Measurements from ENCODE around the gene TMEM141.
"Not testable (repeated sequence)": the region's sequence is repeated elsewhere in the genome, so short reads cannot be mapped to it uniquely, and the experiment has no call there.

The TMEM141 gene

DNA sequence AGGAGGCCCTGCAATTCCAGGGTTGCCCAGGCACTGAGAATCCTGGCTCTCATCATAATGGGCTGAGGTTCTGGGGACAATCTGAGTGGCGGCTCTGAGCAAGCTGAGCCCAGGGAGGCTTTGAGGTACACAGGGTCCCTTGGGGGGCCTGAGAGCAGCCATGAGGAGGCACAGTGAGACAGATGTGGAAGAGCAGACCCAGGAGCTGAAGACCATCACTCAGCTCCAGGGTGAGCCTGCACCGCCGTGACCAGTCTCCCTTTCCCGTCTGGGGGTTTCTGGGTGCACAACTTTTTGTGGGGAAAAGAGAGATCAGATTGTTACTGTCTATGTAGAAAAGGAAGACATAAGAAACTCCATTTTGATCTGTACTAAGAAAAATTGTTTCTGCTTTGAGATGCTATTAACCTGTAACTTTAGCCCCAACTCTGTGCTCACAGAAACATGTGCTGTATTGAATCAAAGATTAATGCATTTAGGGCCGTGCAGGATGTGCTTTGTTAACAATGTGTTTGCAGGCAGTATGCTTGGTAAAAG lies 5.2 kb downstream of the TMEM141 start, which contains the start of gene CCDC183:
TSS of gene CCDC183 (plus strand) at position 101 of the 537 bp plus-strand sequence. CDS start at position 161, 60 bp downstream.
- no peak for DNase-seq

GRCh38 chr9:136796775-136797347 lies 5.7 kb downstream of the TMEM141 start:
- DNase-seq = not testable (repeated sequence)

DNA sequence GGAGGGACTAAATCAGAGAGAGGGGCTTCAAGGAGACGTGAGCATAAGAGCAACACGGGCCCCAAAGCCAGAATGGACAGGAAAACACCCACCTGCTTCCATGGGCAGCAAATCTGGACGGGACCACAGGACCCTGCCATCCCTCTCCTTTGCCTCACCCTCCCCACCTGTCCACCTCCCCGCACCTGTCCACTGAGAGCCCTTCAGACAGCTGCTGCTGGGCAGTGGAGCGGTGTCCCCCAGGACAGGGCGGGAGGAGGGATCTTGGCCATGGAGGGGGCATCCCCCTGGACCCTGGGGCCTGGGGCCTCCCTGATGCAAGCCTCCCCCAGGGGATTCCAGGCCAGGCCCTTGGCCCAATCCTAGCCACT lies 7.5 kb downstream of the TMEM141 start:
- no peak for DNase-seq

GRCh38 chr9:136799079-136799853 lies 8.1 kb downstream of the TMEM141 start:
- no peak for DNase-seq

DNA sequence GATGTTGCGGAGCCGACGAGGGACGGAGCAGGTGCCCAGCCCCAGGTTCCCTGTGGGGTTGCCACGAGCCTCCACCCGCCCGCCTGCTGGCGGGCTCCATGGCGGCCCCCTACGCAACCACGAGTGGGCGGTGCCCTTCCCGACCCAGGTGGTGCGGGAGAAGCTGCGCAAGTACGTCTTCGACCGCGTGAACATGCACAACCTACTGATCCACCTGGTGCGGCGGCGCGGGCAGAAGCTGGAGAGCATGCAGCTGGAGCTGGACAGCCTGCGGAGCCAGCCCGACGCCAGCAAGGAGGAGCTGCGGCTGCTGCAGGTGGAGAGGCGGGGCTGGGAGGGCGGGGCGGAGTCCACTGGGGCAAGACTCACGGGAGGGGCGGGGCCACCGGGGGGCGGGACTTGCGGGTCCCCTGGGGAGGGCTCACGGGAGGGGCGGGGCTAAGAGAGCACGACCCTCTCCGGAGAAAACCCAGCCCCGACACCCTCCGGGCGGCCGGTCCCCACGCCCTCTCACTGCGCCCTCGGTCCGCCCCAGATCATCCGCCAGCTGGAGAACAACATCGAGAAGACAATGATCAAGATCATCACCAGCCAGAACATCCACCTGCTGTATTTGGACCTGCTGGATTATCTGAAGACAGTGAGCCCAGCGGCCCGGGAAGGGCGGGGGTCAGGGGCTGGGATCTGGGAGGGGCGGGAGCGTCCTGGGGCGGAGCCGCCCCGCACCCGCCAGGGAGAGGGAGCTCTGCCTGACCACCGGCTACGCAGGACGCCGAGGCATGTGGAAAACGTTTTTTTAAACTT lies 8.9 kb downstream of the TMEM141 start:
- DNase-seq = peak; percentile 84

DNA sequence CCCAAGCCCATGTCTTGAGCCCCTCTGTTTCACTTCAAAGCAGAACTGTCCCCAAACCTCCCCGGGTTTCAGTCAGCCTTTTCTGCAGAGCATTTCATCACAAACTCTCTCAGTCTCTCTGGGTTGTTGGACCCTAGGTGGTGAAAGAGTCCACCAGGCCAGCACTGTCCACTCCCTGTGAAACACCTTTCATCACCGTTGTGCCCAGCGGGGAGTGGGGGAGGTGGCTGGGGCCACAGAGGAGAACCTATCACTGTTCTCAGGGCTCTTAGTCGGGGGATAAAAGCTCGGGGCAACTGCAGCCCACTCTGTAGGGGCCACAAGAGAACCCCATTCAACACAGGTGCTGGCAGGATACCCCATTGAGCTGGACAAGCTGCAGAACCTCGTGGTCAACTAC lies 11.2 kb downstream of the TMEM141 start:
- no peak for DNase-seq

DNA sequence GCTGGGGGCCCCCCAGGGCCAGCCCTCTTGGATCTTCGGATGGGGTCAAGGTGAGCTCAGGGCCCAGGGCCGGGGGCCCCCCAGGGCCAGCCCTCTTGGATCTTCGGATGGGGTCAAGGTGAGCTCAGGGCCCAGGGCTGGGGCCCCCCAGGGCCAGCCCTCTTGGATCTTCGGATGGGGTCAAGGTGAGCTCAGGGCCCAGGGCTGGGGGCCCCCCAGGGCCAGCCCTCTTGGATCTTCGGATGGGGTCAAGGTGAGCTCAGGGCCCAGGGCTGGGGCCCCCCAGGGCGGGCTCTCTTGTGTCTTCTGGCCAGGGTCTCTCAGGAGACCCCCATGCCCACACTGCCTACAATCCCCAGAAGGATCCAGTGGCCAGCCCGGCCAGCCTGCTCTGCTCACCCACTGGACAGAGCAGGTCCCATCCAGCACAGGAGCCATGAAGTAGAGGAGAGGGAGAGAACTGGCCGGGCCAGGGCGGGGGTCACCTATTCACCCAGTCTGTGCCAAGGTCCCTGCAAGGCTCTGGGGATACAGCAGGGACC lies 11.9 kb downstream of the TMEM141 start:
- not testable (repeated sequence) for DNase-seq

DNA sequence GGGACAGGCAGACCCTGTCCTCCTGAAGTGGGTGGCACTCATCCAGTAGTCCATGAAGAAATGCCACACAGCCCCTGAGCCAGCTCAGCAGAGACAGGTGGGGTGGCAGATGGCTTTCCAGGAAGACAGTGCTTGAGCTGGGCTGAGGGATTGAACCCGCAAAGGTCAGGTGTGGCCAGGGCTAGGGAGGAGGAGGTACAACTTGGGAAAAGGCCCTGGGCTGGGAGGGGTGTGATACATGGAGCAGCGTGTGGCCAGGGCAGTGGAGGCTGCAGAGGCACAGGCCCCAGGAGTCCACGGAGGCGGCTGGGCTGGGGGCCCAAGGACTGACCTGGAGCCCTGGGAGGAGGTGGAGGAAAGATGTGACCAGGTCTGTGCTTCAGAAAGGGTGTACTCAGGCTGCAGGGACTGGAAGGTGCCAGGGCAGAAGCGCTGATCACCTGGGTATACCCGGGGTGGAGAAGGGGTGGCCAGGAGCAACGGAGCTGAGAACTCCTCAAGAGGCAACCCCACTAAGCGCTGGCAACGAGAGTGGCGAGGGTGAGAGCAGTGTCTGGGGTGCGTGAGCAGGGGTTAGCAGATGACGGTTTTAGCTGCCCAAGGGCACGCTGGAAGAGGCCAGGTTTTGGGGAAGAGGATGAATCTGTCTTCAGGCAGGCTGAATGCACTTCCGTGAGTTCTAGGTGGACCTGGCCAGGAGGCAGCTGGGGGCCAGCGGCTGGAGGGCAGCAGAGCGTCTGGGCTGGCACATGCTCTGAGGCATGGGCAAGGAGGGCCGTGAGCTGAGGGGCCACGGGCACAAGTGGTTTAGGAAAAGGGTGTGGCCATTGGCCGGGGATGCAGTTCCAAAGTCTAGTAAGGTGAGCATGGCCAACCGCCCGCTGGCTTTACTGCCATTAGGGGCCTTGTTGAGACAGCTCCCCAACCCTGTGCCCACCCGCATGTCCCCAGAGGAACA lies 12.7 kb downstream of the TMEM141 start:
- DNase-seq = no peak

- DNase-seq = no peak
Measured at GRCh38 chr9:136804509-136805206, 13.5 kb downstream of the TMEM141 start.

- DNase-seq = no peak
Measured at GRCh38 chr9:136805207-136805740, 14.1 kb downstream of the TMEM141 start.

GRCh38 chr9:136806067-136806466 lies 14.9 kb downstream of the TMEM141 start:
- no peak for DNase-seq

DNA sequence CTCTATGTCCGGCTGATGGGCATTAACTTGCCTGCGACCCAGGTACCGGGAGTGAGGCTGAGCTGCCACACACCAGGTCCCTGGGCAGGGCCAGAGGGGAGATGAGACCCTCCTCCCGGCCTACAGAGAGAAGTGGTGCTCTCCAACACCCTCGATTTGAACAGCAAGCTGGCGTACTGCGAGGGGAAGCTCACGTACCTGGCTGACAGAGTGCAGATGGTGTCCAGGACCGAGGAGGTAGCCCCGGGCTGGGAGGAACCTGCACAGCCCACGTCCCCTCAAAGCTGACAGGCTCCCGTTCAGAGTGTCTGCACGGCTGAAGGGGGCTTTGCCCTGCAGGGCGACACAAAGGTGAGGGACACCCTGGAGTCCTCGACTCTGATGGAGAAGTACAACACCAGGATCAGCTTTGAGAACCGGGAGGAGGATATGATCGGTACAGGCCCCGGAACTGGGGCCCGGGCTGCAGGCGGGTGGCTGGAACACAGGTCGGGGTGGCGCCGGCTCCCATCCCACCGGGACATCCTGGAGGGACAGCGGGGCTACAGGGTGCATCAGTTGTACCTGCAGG lies 15.6 kb downstream of the TMEM141 start:
- DNase-seq = no peak

GRCh38 chr9:136807281-136808074 lies 16.3 kb downstream of the TMEM141 start, which contains the start of gene RABL6:
RABL6 (plus strand) TSS chr9:136807948; CDS start chr9:136808197, 249 bp downstream.
- DNase-seq = peak; percentile 77

DNA sequence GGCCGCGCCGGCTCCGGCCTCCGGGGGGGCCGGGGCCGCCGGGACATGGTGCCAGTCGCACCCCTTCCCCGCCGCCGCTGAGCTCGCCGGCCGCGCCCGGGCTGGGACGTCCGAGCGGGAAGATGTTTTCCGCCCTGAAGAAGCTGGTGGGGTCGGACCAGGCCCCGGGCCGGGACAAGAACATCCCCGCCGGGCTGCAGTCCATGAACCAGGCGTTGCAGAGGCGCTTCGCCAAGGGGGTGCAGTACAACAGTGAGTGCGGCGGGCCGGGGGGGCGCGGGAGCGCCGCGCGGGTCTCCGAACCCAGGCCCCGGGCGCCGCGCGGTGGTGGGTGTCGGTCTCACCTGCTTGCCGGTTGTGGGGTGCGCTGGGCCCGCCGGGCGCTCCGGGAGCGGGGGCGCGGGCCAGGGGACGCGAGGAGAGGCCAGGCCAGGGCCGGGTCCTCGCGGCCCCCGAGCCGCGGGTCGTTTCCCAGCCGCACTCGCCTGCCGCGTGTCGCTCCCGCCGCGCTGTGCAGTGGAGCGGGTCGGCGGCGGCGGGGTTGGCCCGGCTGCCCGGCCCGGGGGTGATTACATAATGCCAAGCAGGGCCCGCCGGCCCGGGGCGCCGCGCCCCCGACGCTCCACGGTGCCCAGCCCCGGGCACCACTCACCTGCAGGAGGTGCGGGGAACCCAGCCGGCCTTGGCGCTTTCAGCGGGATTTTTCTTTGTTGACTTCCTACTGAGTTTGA lies 17.1 kb downstream of the TMEM141 start:
- DNase-seq = no peak

DNA sequence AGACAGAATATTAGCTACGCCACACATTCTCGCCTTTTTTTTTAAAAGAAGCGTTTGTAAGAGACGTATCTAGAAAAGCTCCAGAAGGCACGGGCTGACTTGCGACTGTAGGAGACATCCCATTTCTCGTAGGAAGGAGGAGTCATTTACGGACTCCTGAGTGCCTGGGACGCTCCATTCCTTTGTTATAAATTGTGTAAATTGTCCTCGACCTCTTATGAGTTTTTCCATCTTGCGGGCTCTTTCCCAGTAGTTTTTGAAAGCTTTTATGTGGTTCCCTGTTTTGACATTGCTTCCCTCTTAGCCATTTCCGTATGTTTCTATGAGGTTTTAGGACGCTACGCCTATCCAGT lies 17.6 kb downstream of the TMEM141 start:
- no peak for DNase-seq

GRCh38 chr9:136814725-136815421 lies 23.7 kb downstream of the TMEM141 start:
- DNase-seq = no peak

DNA sequence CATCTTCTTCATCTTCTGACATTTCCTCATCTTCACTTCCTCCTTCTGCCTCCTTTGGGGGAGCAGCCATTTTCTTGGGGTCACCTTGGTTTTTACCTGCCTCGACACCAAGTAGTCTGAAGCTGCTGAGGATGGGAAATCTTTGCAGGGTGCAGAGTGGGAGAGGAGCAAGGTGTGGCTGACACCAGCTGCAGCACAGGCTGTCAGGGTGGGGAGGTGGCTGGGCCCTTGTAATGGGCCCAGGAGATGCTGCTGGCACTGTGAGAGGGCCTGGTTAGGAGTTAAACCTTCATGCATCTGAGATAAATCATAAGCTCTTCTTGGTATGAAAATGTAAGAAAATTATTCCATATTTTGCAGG lies 24.3 kb downstream of the TMEM141 start:
- DNase-seq = no peak

All from stimulated activated CD4-positive, alpha-beta T cell treated with anti-CD3 and anti-CD28 coated beads, Interleukin-1b, Interleukin-23, amount 100 ng/mL, for 48 hours (primary cell).